ENCODE data around the gene CNTFR. TPM values are rescaled to one million over a fixed set of nuclear protein-coding genes. Genes with fewer than 3 reads are reported as not detected.

The CNTFR gene
- total RNA-seq, 3 donors from 2014 or later = 1.5 to 14.5 (median 7.7) TPM

DNA sequence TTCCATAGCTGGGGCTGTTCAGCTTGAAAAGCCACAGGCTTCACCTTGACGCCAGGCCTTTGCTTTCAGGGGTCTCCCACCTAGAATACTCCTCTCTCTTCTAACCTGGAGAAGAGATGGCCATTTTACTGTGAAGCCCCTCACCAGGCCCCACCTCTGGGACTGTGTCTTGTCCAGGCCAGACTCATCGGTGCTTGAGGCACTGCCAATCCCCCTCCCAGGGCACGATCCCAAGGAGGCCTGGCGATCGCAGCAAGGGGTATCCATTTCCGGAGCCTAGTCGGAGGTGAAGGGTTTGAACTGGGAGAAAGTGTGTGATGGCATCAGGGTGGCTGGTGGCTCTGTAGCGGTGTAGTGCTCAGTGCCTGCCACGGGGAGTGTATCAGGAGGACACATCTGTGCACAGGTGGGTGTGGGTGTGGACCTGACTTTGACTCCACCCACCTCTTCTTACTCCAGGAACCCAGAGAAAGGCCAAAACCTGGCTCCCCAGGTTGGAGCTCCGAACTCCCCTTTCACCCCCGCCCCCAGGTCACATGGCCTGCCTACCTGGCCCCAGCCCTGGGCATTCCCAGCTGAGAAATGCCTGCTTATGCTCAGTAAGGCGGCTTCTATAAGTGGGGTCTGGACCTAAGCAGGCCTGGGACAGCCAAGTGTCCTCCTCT, 39.4 kb downstream of the CNTFR start:
- no peaks in the 10 kb centered on the region for H3K9me3 ChIP-seq
- intact Hi-C loops (cut with DNase I, micrococcal nuclease) = no loop called here
- TF ChIP-seq CTCF (IDR thresholded peaks at IDR 0.05) = no peak
- no peaks in the 10 kb centered on the region for H3K4me1 ChIP-seq (ENCODE audit: low read depth)
- DNase-seq (peak in 1 of 3 donors; percentile 18), ATAC-seq (no peak)
- no peaks in the 10 kb centered on the region for H3K36me3 ChIP-seq (ENCODE audit: low read depth)
- H3K4me3 ChIP-seq = no peak overlapping the region

DNA sequence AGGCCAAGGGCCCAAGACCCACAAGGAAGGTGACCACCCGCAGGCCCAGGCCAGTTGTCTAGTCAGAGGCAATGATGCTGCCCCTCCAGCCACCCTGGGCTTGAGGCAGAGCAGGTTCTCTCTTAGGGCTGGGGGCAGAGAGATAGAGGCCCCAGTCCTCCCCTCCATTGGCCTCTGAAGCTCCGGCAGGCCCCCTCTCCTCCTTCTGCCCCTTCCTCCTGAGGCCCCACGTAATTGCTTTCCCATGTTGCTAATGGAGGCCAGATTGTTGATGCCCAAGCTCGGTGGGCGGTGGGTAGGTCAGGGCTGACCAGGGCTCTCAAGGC, 40.2 kb downstream of the CNTFR start:
- Histone ChIP-seq H3K4me1 (ENCODE audit: low read depth) (no peaks in the 10 kb centered on the region), H3K9me3 (no peaks in the 10 kb centered on the region), H3K36me3 (ENCODE audit: low read depth) (no peaks in the 10 kb centered on the region), H3K4me3 (no peak overlapping the region)
- DNase-seq (peak in 1 of 3 donors; percentile 37), ATAC-seq (no peak)
- TF ChIP-seq CTCF (IDR thresholded peaks at IDR 0.05) = no peak
- intact Hi-C loops (cut with DNase I, micrococcal nuclease) = loop anchor here (5.0 to 10.0 kb wide), 2 partner anchors 43 to 45 kb away; no protein-coding TSS in a partner anchor

DNA sequence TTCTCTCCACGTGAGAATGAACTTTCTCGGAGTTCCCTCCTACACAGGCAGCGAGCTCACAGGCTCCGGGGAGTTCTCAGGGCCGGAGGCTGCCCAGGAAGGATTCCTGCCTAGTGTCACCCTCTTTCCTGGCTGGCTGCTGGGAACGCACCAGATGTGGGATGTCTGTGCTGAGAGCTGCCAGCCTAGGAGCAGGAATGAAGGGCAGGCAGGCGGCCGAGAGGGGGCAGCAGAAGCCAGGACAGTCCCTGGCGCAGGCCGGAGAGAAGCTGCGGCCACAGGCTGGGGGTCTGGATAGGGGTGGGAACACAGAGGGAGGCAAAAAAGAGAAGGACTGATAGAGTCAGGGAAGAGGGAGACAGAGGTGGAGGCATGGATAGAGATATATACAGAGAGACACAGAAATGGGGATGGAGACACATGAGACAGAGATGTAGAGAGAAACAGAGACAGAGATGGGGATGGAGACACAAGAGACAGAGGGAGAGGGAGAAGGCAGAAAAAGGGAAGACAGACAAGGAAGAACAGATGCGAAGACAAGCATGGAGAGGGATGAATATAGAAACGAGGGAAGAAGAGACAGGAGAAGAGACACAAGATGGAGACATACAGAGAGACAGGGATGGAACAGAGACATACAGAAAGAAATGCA, 41.4 kb downstream of the CNTFR start:
- no peaks in the 10 kb centered on the region for H3K36me3 ChIP-seq (ENCODE audit: low read depth)
- peak; percentile 48 for TF ChIP-seq CTCF (IDR thresholded peaks at IDR 0.05)
- no peaks in the 10 kb centered on the region for H3K4me1 ChIP-seq (ENCODE audit: low read depth)
- no peaks in the 10 kb centered on the region for H3K9me3 ChIP-seq
- DNase-seq = peak in 2 of 3 donors; percentile 80 to 84
- H3K4me3 ChIP-seq = no peak overlapping the region
- ATAC-seq = peak; percentile 84
- intact Hi-C loops (cut with DNase I, micrococcal nuclease) = loop anchor here (5.0 to 10.0 kb wide), 2 partner anchors 44 to 47 kb away; no protein-coding TSS in a partner anchor

DNA sequence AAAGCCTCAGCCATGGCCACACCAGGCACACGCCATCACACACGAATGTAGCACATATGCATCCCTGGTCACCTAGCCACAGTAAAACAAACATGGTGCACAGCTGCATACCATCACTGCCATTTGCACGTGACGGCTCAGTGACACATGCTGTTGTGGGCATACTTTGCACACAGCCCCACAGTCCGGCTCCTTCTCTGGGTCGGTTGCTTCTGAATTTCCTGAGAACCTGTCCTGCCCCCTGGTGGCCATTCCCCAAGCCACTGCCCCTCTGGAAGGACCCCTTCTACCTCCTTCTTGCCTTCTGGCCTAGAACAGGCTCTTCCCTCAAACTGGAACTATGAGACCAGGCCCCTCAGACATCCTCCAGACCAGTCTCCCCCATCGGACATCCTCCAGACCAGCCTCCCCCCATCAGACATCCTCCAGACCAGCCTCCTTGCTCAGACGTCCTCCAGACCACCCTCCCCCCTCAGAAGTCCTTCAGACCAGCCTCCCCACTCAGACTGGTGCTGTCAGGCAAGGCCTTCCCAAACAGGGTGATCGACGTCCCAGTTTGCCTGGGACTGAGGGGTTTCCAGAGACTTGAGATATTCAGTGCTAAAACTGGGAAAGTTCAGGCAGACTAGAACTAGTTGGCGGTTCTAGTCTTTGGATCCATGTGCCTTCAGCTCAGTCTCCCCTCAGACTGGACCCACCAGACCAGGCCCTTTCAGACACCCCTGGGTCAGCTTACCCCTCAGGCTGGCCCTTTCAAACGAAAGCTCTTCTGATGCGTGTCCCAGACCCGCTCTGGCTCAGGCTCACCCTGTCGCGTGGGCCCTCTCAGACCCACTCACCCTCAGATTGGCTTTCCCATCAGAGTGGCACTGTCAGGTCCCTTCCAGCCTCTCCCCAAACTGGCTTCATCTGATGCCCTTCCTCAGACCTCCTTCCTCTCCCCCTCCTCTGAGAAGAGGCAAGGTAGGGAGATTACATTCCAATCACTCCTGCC, 42.4 kb downstream of the CNTFR start:
- peak in 2 of 3 donors; percentile 66 to 80 for DNase-seq
- Histone ChIP-seq H3K9me3 (no peaks in the 10 kb centered on the region), H3K4me1 (ENCODE audit: low read depth) (no peaks in the 10 kb centered on the region), H3K4me3 (no peak overlapping the region), H3K36me3 (ENCODE audit: low read depth) (no peaks in the 10 kb centered on the region)
- ATAC-seq = peak; percentile 69
- TF ChIP-seq CTCF (IDR thresholded peaks at IDR 0.05) = peak; percentile 40
- intact Hi-C loops (cut with DNase I, micrococcal nuclease) = loop anchor here (5.0 to 10.0 kb wide), 2 partner anchors 45 to 48 kb away; no protein-coding TSS in a partner anchor

DNA sequence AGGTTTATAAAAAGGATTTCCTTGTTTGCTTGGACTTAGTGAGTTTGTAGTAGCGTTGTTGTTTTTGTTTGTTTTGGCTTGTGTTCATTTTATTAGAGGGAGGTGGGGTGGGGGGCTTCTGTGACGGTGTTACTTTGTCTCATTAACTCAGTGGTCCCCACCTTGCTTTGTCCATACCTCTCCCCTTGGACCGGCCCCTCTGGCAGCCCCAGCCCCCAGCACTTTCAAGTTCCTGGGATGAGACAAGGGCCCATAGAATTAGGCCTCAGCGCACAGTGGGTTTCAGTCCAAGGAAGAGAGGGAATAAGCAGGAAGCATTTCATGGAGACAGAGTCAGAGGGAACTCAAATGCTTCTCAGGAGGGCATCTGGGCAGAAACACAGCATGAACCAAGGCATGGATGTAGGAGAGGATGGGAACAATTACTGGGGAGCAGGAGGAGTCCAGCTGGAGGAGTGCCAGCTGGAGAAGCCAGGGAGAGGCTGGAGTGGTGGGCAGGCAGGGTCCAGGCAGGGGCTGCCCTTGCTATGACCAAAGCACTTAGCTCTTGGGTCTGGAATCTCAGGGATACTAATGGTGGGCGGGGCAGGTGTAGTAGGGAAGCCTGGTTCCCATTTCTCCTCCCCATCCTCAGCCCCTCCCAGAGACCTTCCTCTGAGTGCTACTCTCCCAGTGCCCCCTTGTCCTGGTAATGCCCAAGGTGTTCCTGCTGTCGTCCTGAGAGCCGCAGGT, 43.3 kb downstream of the CNTFR start:
- intact Hi-C loops (cut with DNase I, micrococcal nuclease) = loop anchor here (5.0 to 10.0 kb wide), 2 partner anchors 46 to 49 kb away; no protein-coding TSS in a partner anchor
- no peaks in the 10 kb centered on the region for H3K36me3 ChIP-seq (ENCODE audit: low read depth)
- TF ChIP-seq CTCF (IDR thresholded peaks at IDR 0.05) = no peak
- H3K9me3 ChIP-seq = no peaks in the 10 kb centered on the region
- no peak for DNase-seq
- ATAC-seq = no peak
- H3K4me1 ChIP-seq (ENCODE audit: low read depth) = no peaks in the 10 kb centered on the region
- no peak overlapping the region for H3K4me3 ChIP-seq
